Skeletal muscle cell (primary cell): ENCODE measurements around the gene TMEM150C.

Experiments
- DNase-seq: peaks from one replicate; pipeline ENCODE4 v3.0.0-alpha.2; 2010; ENCODE audit warnings: low read depth
- H3K4me3 ChIP-seq: 2 replicates; pipeline ENCODE4 v1.5.1; 2011; ENCODE audit warnings: low read depth, mild to moderate bottlenecking, control low read depth, low read length, moderate library complexity

TMEM150C gene

GRCh38 chr4:82437285-82438005, 124.3 kb downstream of the TMEM150C start:
- DNase-seq = no peak
- no peak overlapping the region for H3K4me3 ChIP-seq

- H3K4me3 ChIP-seq = no peak overlapping the region
- no peak for DNase-seq
Measured at GRCh38 chr4:82436780-82437179, 125.0 kb downstream of the TMEM150C start.

GRCh38 chr4:82436130-82436529, 125.7 kb downstream of the TMEM150C start:
- no peak overlapping the region for H3K4me3 ChIP-seq
- no peak for DNase-seq

- DNase-seq = no peak
Measured at GRCh38 chr4:82434949-82435348, 126.8 kb downstream of the TMEM150C start.

GRCh38 chr4:82433791-82434190, 128.0 kb downstream of the TMEM150C start:
- no peak overlapping the region for H3K4me3 ChIP-seq

More at GRCh38 chr4:82434949-82435348, 126.8 kb downstream of the TMEM150C start:
- H3K4me3 ChIP-seq = no peak overlapping the region

More at GRCh38 chr4:82433791-82434190, 128.0 kb downstream of the TMEM150C start:
- no peak for DNase-seq
